Measurements from ENCODE around the gene TMEM184A. TPM values are rescaled to one million over a fixed set of nuclear protein-coding genes. Genes with fewer than 3 reads are reported as not detected.

Gene TMEM184A
- total and polyA plus RNA-seq, 2 of the 4 experiments (the other 2 are of a cell fraction): 0.36 to 1.9 TPM

- ATAC-seq (ENCODE audit: low read depth) (no peak), DNase-seq (no peak)
- H2BK120ac ChIP-seq (ENCODE audit: low read depth, low read length): no peak overlapping the region
- peak overlapping the region; percentile 37 for H2AK9ac ChIP-seq (replicated peaks; ENCODE audit: low read depth, low read length, poor library complexity)
- no peaks in the 10 kb centered on the region for H3K27me3 ChIP-seq (ENCODE audit: control insufficient read depth, insufficient read depth, low read length)
- POLR2A ChIA-PET (ENCODE audit: unreplicated experiment): no interaction called here
- TF ChIP-seq CHD1 (IDR thresholded peaks at IDR 0.05; ENCODE audit: low read depth, low read length) (no peak), SMC3 (IDR thresholded peaks at IDR 0.05; ENCODE audit: low read depth, low read length) (no peak), ELK1 (IDR thresholded peaks at IDR 0.05; ENCODE audit: borderline replicate concordance, low read depth, low read length) (no peak), CTCF (conservative IDR thresholded peaks at IDR 0.05; ENCODE audit: low read depth, low read length) (no peak), MXI1 (IDR thresholded peaks at IDR 0.05; ENCODE audit: borderline replicate concordance, low read depth, low read length) (no peak), RCOR1 (IDR thresholded peaks at IDR 0.05; ENCODE audit: insufficient replicate concordance, low read length) (no peak), CEBPB (IDR thresholded peaks at IDR 0.05; ENCODE audit: low read depth, low read length) (no peak), FOS (IDR thresholded peaks at IDR 0.05; ENCODE audit: low read depth, low read length) (no peak)
- no peak overlapping the region for H3K4ac ChIP-seq (ENCODE audit: low read depth, low read length)
- H3K27ac ChIP-seq (ENCODE audit: insufficient read depth, low read length): no peak overlapping the region
- no peaks in the 10 kb centered on the region for H3K9me3 ChIP-seq (ENCODE audit: control insufficient read depth, insufficient read depth, low read length)
- no peak overlapping the region for H2BK5ac ChIP-seq (ENCODE audit: low read depth, low read length, poor library complexity, severe bottlenecking)
- H3K4me1 ChIP-seq (ENCODE audit: control insufficient read depth, insufficient read depth, low read length): peaks cover 7% of the 10 kb centered on the region
- H3K23ac ChIP-seq (ENCODE audit: low read depth, low read length): no peak overlapping the region
- peak overlapping the region; percentile 39 for H2AFZ ChIP-seq (replicated peaks; ENCODE audit: low read length, poor library complexity)
- H3K4me2 ChIP-seq (ENCODE audit: low read depth, low read length): no peak overlapping the region
- H2AK5ac ChIP-seq (ENCODE audit: low read depth, low read length): no peak overlapping the region
- no peaks in the 10 kb centered on the region for H3K9me1 ChIP-seq (ENCODE audit: insufficient read depth, low read length)
- no peak overlapping the region for H2BK20ac ChIP-seq (ENCODE audit: low read depth, low read length)
- no TSS peak for BruUV-seq (replicated peaks)
- no peak overlapping the region for H3K4me3 ChIP-seq (ENCODE audit: insufficient read depth, low read depth, low read length)
- 78% methylated on average over 20 of the region's 30 CpGs; no CpG with 5 or more reads in 1 of the 2 experiments for WGBS, 2 experiments (ENCODE audit: extremely low coverage in 2 of 2, insufficient read length in 1 of 2)
- in situ Hi-C loops (cut with MboI; ENCODE audit: low sequenced_read_pairs) (no loop called here), dilution Hi-C loops (cut with HindIII; ENCODE audit: low sequenced_read_pairs, unreplicated experiment) (no loop called here), intact Hi-C loops (cut with micrococcal nuclease) (no loop called here)
- no peaks in the 10 kb centered on the region for H3K36me3 ChIP-seq (ENCODE audit: control insufficient read depth, insufficient read depth, low read length)
- no peak overlapping the region for H3K56ac ChIP-seq (ENCODE audit: extremely low read depth, insufficient read depth, low read length)
- no peak overlapping the region for H4K91ac ChIP-seq (ENCODE audit: insufficient read depth, low read depth, low read length)
- no peaks in the 10 kb centered on the region for H3K79me1 ChIP-seq (ENCODE audit: low read depth in 1 of 2, low read length in 2 of 2)
- no peaks in the 10 kb centered on the region for H4K20me1 ChIP-seq (ENCODE audit: insufficient read depth, low read length)
- H3K9ac ChIP-seq (ENCODE audit: low read depth, low read length): no peak overlapping the region
- no peak overlapping the region for H2BK15ac ChIP-seq (ENCODE audit: low read depth, low read length)
- no peak overlapping the region for H4K8ac ChIP-seq (ENCODE audit: low read depth in 2 of 2, low read length in 2 of 2)
- H3K14ac ChIP-seq (replicated peaks; ENCODE audit: low read depth, low read length): no peak overlapping the region
- H4K5ac ChIP-seq (ENCODE audit: low read depth, low read length): no peak overlapping the region
- no peak overlapping the region for H3K18ac ChIP-seq (ENCODE audit: low read depth, low read length)
- CTCF ChIA-PET: no interaction called here
Measured at GRCh38 chr7:1511444-1512422, 44.3 kb downstream of the TMEM184A start.
